Measurements from ENCODE around the gene STX18.
"Not testable (repeated sequence)": the region's sequence is repeated elsewhere in the genome, so short reads cannot be mapped to it uniquely, and the experiment has no call there.

The STX18 gene

GRCh38 chr4:4507923-4508322, 33.9 kb downstream of the STX18 start:
- no peak for DNase-seq (ENCODE audit: low read depth)

DNA sequence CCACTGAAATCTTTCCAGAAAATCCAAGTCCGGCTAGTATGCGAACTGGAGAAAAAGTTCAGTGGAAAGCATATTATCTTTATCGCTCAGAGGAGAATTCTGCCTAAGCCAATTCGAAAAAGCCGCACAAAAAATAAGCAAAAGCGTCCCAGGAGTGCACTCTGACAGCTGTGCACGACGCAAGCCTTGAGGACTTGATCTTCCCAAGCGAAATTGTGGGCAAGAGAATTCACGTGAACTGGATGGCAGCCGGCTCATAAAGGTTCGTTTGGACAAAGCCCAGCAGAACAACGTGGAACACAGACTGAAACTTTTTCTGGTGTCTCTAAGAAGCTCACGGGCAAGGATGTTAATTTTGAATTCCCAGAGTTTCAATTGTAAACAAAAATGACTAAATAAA, 34.4 kb downstream of the STX18 start:
- DNase-seq (ENCODE audit: low read depth): no peak

DNA sequence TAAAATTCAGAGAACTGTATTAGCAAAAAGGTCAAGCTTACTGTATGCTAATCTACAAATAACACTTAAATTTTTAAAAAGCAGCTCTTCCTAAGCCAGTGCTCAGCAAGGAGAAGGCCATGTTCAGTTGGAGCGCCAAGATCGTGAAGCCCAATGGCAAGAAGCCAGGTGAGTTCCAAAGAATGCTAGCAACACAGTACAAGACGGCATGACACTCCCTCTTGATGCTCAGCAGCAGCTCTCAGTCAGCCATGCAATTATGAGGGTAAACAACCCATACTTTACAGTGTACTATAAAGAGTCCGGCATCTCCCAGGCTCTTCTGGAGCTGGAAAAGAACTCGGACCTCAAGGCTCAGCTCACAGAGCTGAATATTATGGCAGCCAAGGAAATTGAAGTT, 34.9 kb downstream of the STX18 start:
- no peak for DNase-seq (ENCODE audit: low read depth)

GRCh38 chr4:4505211-4505610, 36.6 kb downstream of the STX18 start:
- DNase-seq (ENCODE audit: low read depth): not testable (repeated sequence)

- no peak for DNase-seq (ENCODE audit: low read depth)
Measured at GRCh38 chr4:4504783-4505182, 37.1 kb downstream of the STX18 start.

DNA sequence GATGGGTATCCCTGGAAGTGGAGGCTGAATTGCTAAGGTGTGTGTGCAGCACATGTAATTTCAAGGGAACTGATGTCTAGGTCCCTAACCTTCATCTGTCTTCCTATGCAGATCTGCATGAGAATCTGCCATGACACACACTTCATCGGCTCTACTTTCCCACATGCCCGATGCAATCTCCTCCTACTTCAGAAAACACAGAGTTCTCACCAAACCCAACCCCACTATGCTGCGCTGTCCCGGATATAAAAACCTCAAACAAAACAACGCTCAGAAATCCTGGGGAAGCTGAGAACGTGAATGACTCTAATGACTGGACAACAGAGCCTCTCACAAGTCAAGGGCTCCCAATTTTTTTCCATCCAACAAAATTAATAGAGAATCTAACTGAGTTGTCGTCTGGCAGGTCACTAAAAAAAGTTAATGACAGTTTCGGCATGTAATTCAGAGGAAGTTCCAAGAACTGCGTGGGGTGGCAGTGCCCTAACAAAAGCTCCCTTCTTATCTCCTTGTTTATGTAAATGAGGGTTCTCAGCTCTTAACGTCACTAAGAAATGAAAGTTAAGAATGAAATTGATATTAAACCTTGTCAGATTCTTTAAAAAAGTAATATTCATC, 39.0 kb downstream of the STX18 start:
- peak; percentile 61 for DNase-seq (ENCODE audit: low read depth)

DNA sequence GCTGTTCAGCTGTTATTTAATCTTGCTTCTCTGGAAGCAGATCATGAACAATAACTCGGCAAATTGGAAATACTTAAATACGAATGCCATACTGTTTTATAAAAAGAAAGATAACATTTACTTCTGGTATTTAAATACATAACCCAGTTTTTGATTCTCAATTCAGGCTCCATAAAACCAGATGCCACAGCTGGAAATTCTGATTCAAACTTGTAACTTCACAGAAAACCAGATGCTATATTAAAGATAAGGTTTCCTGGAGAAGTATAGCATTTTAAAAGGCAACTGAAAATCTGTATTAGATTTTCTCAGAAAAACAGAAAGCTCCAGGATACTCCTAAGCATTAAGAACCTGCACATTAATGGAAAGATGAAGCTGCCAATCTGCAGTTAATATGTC, 40.2 kb downstream of the STX18 start:
- DNase-seq (ENCODE audit: low read depth): no peak

DNA sequence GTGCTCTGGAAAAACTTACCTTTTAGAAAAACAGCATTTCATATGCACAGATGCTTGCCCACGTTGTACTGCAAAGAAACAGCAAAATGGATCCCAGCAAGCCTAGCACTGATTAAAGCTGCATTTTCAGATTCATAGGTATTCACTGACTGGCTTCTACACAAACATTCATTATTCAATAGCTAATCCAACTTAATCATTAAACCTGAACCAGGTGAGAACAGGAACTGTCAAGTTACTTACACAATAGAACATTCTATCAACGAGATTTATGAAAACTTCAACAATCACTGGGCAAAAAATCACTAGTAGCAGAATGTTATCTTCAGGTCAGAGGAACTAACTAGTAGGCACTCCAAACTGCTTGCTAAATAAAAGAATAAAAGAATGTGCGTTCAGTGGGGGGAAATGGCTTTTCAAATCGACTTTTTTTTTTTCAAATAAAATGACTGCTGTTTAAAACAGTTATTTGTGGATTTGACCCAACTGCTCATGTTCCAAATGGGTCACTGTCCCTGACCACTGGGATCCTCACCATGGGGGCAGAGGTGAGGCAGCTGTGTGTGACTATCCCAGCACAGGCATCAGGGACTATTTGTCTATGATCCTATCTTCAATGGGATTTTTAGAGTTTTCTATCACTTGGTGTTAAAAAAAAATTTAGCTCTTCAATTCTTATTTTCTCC, 42.3 kb downstream of the STX18 start:
- no peak for DNase-seq (ENCODE audit: low read depth)

- DNase-seq (ENCODE audit: low read depth): no peak
Measured at GRCh38 chr4:4496592-4497372, 45.1 kb downstream of the STX18 start.

- DNase-seq (ENCODE audit: low read depth): no peak
Measured at GRCh38 chr4:4494882-4495281, 47.0 kb downstream of the STX18 start.

DNA sequence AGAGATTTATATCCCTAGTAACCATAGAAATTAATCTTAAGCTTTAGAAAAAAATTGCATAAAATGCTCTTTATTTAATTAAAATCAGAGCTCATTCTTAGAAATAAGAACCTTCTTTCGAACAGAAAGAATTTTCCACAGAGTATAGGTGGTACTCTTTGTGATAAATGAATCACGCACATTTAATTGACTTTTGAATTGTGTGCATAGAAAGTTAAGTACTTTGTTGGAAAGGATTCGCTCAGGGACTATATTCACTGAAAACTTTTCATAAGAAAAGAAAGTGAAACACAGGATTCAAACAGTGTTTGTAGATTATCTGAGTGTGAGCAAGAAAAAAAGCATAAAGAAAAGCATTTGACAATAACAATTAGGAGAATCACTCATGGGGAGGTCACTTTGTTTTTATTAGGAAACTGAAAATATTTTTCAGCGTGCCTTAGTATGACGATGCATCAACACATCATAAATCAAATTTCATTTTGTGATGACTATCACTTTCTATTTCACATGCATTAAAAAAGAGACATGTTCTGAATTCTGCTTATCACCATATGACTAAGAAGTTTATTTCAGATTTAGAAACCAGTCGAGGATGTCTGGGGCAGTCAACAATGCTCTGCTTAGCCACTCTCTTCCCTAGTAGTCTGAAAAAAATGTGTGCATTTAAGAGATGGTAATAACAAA, 49.5 kb downstream of the STX18 start:
- DNase-seq (ENCODE audit: low read depth): peak; percentile 28

- no peak for DNase-seq (ENCODE audit: low read depth)
Measured at GRCh38 chr4:4491396-4491893, 50.4 kb downstream of the STX18 start.

GRCh38 chr4:4490816-4491215, 51.0 kb downstream of the STX18 start:
- no peak for DNase-seq (ENCODE audit: low read depth)

DNA sequence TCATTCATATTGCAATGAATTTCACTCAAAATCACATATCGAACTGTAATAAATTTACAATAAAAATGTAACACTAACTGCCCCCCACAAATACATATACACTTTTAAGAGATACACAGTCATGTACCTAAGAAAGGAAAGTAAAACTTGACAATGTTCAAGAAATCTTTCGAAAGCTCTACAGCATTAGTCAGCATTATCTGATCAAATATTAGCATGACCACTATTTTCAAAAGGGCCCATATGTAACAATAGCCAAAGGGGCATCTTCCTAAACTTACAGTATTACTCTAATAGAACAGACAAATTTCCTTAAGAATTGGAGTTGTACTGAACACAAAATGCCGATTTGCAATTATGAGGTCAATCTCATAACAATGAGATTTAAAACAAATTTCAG, 51.8 kb downstream of the STX18 start:
- no peak for DNase-seq (ENCODE audit: low read depth)

DNA sequence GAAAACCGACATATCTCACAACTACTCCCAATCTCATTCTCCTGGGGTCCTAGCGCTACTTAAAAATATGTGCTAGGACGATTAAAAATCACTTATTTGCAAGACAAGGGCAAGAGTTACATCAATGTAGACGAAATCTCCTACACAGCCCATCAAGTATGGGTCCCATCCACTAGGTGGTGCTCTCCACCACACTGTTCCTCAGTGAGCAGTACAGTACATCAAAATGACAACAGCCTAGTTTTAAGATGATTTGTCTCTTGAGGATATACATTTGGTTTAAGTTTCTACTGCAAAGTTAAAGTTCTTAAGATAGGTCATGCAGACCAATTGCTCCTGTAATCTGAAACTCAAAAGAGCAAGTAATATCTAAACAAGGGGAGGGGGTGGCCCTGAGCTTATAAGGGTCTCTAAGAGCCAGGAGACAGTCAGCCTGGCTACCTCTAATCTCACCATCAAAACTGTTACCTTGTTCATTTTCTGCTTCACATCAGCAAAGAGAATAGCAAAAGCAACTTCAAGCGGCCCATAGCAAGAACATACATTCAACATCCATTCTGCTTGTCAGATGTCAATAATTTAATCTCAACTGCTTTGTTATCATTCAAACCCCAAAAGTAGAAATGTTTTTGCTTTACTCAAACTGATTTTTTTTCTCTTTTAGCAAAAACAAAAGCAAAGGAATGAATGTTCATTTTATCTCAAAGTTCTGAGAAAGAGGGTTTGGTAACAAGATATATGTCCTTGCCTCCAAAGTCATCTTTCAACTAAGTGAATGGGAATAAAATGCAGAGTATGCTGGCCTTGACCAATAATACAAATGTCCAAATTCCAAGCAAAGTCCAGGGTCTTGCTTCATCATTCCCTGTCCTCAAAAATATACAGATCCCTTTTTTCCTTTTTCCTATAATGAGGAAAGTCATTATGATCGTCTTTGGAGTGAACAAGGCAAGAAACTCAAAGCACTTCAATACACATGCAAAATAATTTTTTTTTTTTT, 53.1 kb downstream of the STX18 start:
- peak; percentile 58 for DNase-seq (ENCODE audit: low read depth)

- no peak for DNase-seq (ENCODE audit: low read depth)
Measured at GRCh38 chr4:4486969-4487368, 54.9 kb downstream of the STX18 start.

GRCh38 chr4:4485806-4486205, 56.0 kb downstream of the STX18 start:
- DNase-seq (ENCODE audit: low read depth): no peak

DNA sequence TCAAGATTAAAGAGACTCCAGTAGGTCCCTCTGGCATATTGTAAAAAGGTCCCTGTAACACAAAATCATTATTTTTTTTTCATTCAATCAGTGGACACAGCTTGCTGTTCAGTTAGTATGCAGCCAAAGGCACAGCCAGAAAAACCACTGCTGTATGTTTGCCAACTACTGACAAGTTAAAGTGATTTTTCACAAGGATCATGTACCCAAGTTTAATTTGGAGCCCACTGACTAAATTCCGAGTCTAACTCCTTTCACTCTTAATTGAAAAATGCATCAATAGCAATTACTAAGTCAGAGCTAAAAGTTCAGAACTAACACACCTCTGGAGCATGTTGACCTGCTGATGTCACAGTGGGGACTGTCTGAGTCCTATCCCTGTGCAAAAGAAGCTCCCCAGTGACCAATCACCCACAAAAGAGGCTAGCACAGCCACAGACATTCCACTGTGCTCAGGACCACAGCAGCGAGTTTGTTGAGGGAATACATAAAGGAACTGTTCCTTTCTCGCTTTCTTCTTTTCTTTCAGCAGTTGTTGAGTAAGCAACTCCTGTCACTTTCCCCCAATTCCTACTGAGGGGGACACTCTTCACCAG, 60.4 kb downstream of the STX18 start:
- DNase-seq (ENCODE audit: low read depth): no peak

DNA sequence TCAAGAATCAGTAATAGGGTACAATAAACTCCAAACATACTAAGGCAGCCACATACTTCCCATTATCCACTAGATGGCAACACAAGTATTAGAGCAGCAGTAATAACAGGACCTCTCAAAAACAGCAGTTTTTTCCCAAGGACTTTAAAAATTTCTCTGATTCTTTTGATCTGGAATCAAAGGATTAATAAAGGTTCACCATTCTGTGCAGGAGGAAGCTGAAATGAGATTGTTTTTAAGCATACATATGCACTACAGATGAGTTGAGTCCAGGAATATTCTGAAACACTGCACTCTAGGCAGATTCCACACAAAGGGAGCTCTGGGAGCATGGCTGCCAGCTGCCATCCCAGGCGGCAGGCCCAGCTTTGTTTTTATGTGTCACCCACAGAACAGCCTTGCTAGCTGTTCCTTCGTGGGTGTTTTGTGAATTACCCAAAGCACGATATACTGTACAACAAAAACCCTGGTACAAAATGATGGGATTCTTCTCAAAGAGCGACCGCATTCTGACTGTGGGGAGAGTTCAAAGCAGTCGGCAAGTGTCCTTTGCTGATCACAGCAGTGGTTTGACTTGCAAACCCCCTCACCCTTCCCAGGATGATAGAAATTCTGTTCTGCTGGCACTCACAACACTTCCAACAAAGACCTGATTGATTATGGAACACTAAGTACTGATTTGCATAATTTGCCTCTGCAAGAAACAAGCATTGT, 61.0 kb downstream of the STX18 start:
- no peak for DNase-seq (ENCODE audit: low read depth)

- no peak for DNase-seq (ENCODE audit: low read depth)
Measured at GRCh38 chr4:4480205-4480604, 61.6 kb downstream of the STX18 start.
